ENCODE measurements around the gene TRPM8.

The TRPM8 gene

GRCh38 chr2:234048049-234048448 lies 130.9 kb downstream of the TRPM8 start:
- DNase-seq (ENCODE audit: low read depth) = no peak

GRCh38 chr2:234050455-234051135 lies 133.4 kb downstream of the TRPM8 start, which contains the start of gene SPP2:
Gene SPP2, plus strand, starts transcription at chr2:234050702. Its CDS starts 85 bp downstream, at chr2:234050787.
- DNase-seq (ENCODE audit: low read depth) = no peak

GRCh38 chr2:234051374-234052070 lies 134.3 kb downstream of the TRPM8 start:
- no peak for DNase-seq (ENCODE audit: low read depth)

- DNase-seq (ENCODE audit: low read depth) = no peak
These were observed 141.7 kb downstream of the TRPM8 start for GRCh38 chr2:234058881-234059280.

- DNase-seq (ENCODE audit: low read depth) = no peak
These were observed 143.1 kb downstream of the TRPM8 start for GRCh38 chr2:234060236-234060635.

- no peak for DNase-seq (ENCODE audit: low read depth)
These were observed 144.6 kb downstream of the TRPM8 start for GRCh38 chr2:234061624-234062257.

GRCh38 chr2:234066587-234066986 lies 149.4 kb downstream of the TRPM8 start:
- no peak for DNase-seq (ENCODE audit: low read depth)

All from activated T-helper 9 cell treated with anti-CD3 and anti-CD28 coated beads, Interleukin-2, amount 50 U/mL, for 16 hours (primary cell).